Cardiac septum (tissue), 1 donor: ENCODE data around the gene GPR161. TPM values are rescaled to one million over a fixed set of nuclear protein-coding genes. Genes with fewer than 3 reads are reported as not detected.
A peak's percentile ranks its signal among the peaks of the same experiment; 100 is the strongest.

Experiments used
- DNase-seq: peaks from one replicate; pipeline ENCODE4 v3.0.0-alpha.2; 2020; ENCODE audit warnings: low spot score
- intact Hi-C: fragments of 100-400 bp; cut with DNase I; formaldehyde crosslinking; loops from one replicate; pipeline ENCODE4 v1.14.0; 2022
- total RNA-seq: library from RNA; stranded (reverse); fragmentation: NEBNext Ultra II Directional; extraction: Animal tissue kit (Norgen Biotek cat#: 25700); gene quantifications from one replicate; pipeline ENCODE4 v1.2.1, GENCODE V29; 2021
- donor health status: DM: no; HTN: no; CAD: no.

GPR161 gene
- total RNA-seq, 1 donor from 2014 or later = 3.0 TPM

DNA sequence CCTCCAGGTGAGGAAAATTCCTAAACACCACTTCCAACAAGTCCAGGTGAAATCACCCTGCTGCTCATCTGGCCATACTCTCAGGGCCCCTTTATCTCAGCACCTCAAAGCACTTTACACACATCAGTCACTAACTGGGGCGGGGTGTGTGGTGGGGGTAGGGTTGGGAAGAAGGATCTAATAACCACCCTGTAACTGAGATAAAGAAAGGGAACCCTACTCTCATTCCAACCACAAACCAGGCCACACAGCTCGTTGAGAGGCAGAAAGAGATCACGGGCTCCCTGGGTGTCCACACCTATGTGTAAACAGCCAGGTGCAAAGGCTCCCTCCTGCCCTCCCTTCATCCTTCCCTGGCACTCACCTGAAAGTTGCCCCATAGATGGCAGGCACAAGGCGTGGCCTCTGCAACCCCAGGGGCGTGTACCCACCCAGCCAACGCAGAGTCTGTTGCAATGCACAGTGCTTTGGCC lies 20.4 kb downstream of the GPR161 start:
- DNase-seq = no peak
- intact Hi-C loops = no loop called here

DNA sequence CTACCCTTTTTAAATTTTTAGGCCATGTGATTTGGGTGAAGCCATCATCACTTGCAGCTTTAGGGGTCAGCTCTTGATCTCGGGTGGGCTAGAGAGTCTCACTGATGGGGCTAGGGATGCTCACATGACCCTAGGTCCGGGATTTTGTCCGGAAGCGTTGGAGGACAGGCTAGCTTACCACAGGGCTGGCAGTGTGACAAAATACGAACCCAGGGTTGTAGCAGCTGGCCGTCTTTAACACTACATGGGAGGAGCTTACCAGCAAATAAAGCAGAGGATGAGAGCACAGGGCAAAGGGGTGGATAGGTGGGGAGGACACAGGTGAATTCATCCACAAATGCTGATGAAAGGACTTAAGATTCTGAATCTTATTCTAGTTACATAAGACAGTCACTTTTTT lies 21.9 kb downstream of the GPR161 start:
- no peak for DNase-seq
- intact Hi-C loops = no loop called here

DNA sequence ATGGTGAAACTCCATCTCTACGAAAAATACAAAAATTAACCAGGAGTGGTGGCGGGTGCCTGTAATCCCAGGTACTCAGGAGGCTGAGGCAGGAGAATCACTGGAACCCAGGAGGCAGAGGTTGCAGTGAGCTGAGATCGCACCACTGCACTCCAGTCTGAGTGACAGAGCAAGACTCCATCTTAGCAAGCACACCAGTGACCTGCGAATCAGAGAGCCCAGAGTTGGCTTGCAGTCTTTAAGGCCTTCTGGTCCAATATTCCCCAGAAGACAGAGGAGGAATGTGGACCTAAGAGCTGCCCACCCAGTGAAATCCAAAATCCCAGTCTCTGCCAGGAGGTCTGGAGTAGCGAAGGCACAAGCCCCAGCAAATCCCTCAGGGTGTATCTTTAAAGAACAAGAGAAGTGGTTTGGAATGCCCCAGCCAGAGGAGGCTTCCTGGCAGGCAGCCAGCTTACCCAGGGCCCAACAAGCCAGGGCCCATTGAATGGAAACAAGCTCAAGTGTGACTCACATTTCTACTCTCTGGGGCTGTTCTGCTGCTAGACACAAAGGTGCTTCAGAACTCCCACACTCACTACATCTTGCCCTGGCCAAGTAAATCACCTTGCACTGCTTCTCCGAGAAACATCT lies 23.9 kb downstream of the GPR161 start:
- no peak for DNase-seq
- intact Hi-C loops = no loop called here

- intact Hi-C loops = no loop called here
- no peak for DNase-seq
Measured at GRCh38 chr1:168110896-168111545, 25.7 kb downstream of the GPR161 start.

DNA sequence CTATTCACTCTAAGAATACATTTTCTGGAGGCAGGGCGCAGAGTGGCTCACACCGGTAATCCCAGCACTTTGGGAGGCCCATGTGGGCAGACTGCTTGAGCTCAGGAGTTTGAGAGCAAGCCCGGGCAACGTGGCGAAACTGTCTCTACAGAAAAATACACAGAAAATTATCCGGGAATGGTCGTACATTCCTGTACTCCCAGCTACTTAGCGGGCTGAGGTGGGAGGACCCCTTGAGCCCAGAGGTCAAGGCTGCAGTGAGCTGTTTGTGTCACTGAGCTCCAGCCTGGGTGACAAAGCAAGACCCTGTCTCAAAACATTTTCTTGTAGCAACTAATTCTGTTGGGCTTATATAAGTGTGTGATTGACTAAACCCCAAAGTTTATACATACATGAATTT lies 30.5 kb downstream of the GPR161 start:
- intact Hi-C loops = no loop called here
- peak; percentile 67 for DNase-seq

DNA sequence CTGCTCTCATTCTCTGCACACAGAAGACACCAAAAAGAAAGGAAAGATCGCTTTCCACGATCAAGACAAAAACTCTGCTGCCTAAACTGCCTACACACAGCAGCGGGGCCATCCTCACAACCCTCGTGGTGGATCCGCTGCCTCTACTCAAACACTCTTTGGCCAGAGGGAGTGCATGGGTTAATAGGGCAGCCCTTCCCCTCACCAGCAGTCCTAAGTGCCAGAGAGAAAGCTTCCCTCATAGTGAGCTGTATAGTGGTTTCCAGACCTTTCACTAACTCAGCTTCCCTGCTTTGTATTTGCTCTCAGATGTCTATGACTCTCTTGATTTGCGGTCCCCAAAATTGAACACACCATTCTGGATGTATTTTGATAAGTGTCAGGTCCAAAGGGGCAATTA lies 30.9 kb downstream of the GPR161 start:
- intact Hi-C loops = no loop called here
- no peak for DNase-seq

DNA sequence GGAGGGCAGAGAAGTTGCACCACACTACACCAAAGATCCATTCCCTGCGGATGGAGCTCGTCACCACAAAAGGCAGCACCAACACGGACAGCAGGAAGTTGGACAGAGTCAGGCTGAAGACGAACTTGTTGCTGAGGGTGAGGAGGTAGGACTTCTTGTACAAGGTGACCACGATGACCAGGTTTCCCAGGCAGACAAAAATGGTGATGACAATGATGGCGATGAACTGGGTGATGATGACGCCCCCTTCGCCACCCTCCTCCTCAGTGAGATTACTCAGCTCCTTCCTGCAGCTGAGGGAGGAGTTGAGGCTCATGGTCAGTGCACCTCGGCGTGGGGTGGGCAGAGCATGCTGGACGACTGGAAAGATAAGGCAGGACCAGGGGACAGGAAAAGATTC lies 32.2 kb downstream of the GPR161 start:
- intact Hi-C loops = no loop called here
- no peak for DNase-seq

DNA sequence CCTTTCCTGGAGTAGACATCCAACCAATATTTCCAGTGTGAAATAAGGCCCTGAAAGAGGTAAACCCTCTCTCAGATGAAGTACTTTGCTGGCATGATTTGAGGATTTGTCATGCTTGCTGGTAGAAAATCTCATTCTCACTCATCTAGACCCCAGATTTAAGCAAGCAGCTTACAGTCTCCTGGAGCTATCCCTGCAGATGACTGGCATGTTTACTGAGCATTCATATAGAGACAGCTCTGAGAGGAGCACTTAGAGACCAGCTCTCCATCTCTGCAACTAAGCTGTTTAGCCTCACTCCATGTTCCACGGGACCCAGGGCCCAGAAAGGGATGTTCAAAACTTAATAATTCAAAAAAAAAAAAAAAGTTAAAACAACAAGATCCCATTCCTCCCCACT lies 34.2 kb downstream of the GPR161 start:
- no peak for DNase-seq
- intact Hi-C loops = no loop called here

GRCh38 chr1:168101336-168101735 lies 35.4 kb downstream of the GPR161 start:
- intact Hi-C loops = no loop called here
- DNase-seq = no peak

DNA sequence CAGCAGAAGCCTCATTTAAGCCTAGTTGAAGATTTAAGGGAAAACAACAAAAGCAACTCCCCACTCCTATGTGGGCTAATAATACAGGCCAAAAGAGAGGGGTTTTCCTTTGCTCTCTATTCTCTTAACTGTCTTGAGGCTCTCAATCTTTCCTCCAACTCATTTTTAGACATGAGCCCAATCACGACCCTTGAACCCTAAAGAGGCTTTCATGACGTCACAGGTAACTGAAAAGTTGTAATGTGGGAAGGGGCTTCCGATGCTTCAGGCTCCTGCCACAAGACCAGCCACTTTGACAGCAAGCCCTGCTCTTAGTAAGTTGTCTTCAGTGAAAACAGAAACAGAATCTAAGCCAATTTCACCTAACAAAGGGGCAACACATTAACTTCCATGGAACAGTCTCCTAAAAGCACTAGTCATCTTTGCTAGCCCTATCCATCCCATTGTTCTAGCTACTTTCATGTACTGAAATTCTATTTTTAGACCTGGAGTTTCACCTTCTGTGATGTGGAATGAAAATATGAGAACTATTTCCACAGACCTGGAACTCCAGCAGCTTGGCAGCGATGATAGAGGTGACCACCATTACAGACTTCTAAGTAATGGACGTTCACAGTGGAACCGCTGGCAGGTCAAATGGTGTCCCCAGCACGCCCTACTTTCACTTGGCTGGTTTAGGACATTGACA lies 36.3 kb downstream of the GPR161 start:
- DNase-seq = no peak
- intact Hi-C loops = no loop called here

GRCh38 chr1:168099337-168099801 lies 37.4 kb downstream of the GPR161 start:
- DNase-seq = no peak
- intact Hi-C loops = no loop called here

DNA sequence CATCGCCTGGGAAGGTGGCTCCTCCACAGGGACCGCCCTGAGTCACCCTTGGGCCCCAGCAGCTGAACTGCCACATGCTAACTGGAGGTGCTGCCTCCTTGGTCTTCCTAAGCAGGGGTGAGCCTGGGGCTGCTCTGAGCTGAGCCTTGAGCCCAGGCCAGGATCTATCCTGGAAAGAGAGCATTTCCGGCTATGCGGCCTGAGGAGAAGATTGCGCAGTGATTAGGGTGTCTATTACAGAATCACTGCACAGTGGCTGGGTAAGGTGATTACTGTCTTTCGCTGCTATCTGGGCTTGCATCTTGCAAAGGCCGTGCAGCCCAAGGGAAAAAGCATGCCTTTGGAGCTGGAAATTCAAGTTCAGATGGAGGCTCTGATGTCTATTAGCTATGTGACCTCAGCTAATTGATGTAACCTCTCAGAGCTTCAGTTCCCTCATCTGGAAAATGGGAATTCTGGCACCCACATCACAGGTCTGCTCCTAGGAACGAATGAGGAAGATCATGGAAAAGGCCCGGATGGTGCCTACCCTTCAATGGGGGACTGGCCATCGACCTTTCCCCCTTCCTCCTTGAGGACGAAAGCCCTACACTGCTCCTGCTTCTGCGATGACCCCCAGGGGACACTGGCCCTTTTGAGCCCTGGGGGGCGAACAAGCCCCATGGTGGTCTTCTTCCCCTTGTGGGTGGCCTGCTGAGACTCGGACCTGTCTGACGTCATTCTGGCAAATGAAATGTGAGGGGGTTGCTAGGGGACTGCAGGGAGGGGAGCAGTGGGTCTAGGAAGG lies 38.0 kb downstream of the GPR161 start:
- intact Hi-C loops = no loop called here
- no peak for DNase-seq

DNA sequence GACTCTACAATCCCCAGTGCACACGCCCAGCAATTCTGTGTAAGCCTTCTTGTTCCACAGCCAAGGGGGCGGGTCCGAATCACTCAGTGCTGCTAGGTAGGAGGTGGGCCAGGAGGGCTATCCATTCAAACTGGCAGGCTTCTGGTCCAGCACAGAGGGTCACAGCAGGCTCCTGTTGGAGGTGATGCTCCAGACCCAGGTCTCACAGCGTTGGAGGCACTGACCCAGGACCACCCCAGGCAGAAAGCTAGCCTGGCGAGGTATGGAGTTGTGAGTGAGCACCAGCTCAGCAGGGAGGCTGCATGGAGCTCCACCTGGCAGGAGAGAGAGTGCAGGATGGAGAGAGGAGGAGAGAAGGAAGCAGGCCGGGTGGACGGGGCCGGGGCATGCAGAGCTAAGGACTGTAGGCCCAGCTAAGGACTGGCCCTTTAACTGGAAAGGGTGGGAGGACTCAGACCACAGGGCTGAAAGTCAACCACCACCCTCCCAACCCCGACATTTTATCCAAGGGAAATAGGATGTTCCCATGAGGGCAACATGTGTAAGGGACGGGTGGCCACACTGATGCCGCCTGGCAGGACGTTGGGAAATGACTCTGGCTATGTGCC lies 38.7 kb downstream of the GPR161 start:
- intact Hi-C loops = no loop called here
- DNase-seq = no peak

- DNase-seq = no peak
- intact Hi-C loops = no loop called here
Measured at GRCh38 chr1:168096296-168097165, 40.2 kb downstream of the GPR161 start.

- no peak for DNase-seq
- intact Hi-C loops = no loop called here
Measured at GRCh38 chr1:168095476-168095875, 41.3 kb downstream of the GPR161 start.

DNA sequence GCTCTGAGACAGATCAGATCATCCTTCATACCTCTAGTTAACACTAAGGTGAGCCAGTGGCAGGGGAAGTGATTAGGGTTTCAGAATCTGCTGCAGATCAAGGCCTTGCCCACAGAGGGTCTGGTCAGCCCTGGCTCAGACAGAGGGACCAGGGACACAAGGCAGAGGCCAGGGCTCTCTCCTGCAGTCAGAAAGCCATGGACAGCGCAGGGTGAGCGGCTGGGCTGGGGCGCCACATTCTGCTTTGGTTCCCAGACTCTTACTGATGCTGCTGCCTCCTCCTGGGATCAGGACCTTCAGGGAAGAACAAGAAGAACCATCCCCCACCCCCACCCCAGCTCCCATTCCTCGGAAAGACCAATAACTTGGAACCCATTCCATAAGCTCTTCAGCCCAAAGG lies 43.1 kb downstream of the GPR161 start:
- no peak for DNase-seq
- intact Hi-C loops = no loop called here

- no peak for DNase-seq
- intact Hi-C loops = no loop called here
Measured at GRCh38 chr1:168092566-168093355, 44.0 kb downstream of the GPR161 start.
